HepG2 (cell line): Measurements from ENCODE around the gene IFT172. TPM values are rescaled to one million over a fixed set of nuclear protein-coding genes. Genes with fewer than 3 reads are reported as not detected.

ENCODE experiments used
- BCL6 ChIP-seq: IDR thresholded peaks from 2 replicates; pipeline ENCODE4 v1.6.1; 2016; ENCODE audit warnings: missing genetic modification reagents, missing compliant biosample characterization
- KDM4B ChIP-seq: sonication (generic); formaldehyde crosslinking; IDR thresholded peaks from 2 replicates; pipeline ENCODE4 v1.4.0; 2020; ENCODE audit warnings: missing genetic modification reagents
- KMT2B ChIP-seq: IDR thresholded peaks from 2 replicates; pipeline ENCODE4 v1.6.1; 2016; ENCODE audit warnings: missing genetic modification reagents, missing compliant biosample characterization
- MAF1 ChIP-seq: sonication (generic); formaldehyde crosslinking; IDR thresholded peaks from 2 replicates; pipeline ENCODE4 v1.5.0; 2020; ENCODE audit warnings: missing genetic modification reagents, borderline replicate concordance
- MED13 ChIP-seq: sonication (generic); formaldehyde crosslinking; IDR thresholded peaks from 2 replicates; pipeline ENCODE4 v1.5.0; 2020; ENCODE audit warnings: missing genetic modification reagents
- NR1H2 ChIP-seq: sonication (generic); formaldehyde crosslinking; IDR thresholded peaks from 2 replicates; pipeline ENCODE4 v1.8.1; 2022; ENCODE audit warnings: low read depth, missing genetic modification reagents, borderline replicate concordance
- PHF5A ChIP-seq: IDR thresholded peaks from one replicate; pipeline ENCODE4 v1.6.1; 2018; ENCODE audit warnings: low read depth, missing genetic modification reagents; ENCODE audit not compliant: unreplicated experiment
- SKI ChIP-seq: fragments of 450-650 bp; IDR thresholded peaks from one replicate; pipeline ENCODE4 v1.6.1; 2018; ENCODE audit warnings: mild to moderate bottlenecking; ENCODE audit not compliant: partially characterized antibody
- TAF1 ChIP-seq: sonication (generic); formaldehyde crosslinking; IDR thresholded peaks from 2 replicates; pipeline ENCODE4 v1.4.0; 2020; ENCODE audit warnings: missing genetic modification reagents
- UBTF ChIP-seq: sonication (generic); formaldehyde crosslinking; IDR thresholded peaks from 2 replicates; pipeline ENCODE4 v1.4.0; 2020; ENCODE audit warnings: mild to moderate bottlenecking, missing genetic modification reagents
- YEATS2 ChIP-seq: sonication (generic); formaldehyde crosslinking; IDR thresholded peaks from 2 replicates; pipeline ENCODE4 v1.4.0; 2020; ENCODE audit warnings: missing genetic modification reagents, borderline replicate concordance
- YY1 ChIP-seq: IDR thresholded peaks from 2 replicates; pipeline ENCODE4 v1.6.1; 2011; ENCODE audit warnings: low read length, low read depth, moderate library complexity, mild to moderate bottlenecking; ENCODE audit not compliant: insufficient read depth, insufficient replicate concordance
- ZBTB38 ChIP-seq: sonication (generic); formaldehyde crosslinking; IDR thresholded peaks from 2 replicates; pipeline ENCODE4 v1.5.1; 2020; ENCODE audit warnings: mild to moderate bottlenecking, missing genetic modification reagents
- ZFP36L2 ChIP-seq: sonication (generic); formaldehyde crosslinking; IDR thresholded peaks from 2 replicates; pipeline ENCODE4 v1.4.0; 2020; ENCODE audit warnings: missing genetic modification reagents
- ZFP91 ChIP-seq: sonication (generic); formaldehyde crosslinking; IDR thresholded peaks from 2 replicates; pipeline ENCODE4 v1.9.0; 2022; ENCODE audit warnings: missing genetic modification reagents, mild to moderate bottlenecking, borderline replicate concordance
- ZGPAT ChIP-seq: IDR thresholded peaks from 2 replicates; pipeline ENCODE4 v1.6.1; 2016; ENCODE audit warnings: mild to moderate bottlenecking
- ZNF274 ChIP-seq: sonication (generic); formaldehyde crosslinking; IDR thresholded peaks from 2 replicates; pipeline ENCODE4 v1.5.1; 2020; ENCODE audit warnings: mild to moderate bottlenecking, missing genetic modification reagents
- ZNF333 ChIP-seq: sonication (generic); formaldehyde crosslinking; IDR thresholded peaks from 2 replicates; pipeline ENCODE4 v1.4.0; 2020; ENCODE audit warnings: mild to moderate bottlenecking, missing genetic modification reagents, borderline replicate concordance
- ZNF468 ChIP-seq: sonication (generic); formaldehyde crosslinking; IDR thresholded peaks from 2 replicates; pipeline ENCODE4 v1.8.0; 2022; ENCODE audit warnings: mild to moderate bottlenecking, moderate library complexity, missing genetic modification reagents
- ZNF572 ChIP-seq: sonication (generic); formaldehyde crosslinking; IDR thresholded peaks from 2 replicates; pipeline ENCODE4 v1.5.1; 2020; ENCODE audit warnings: mild to moderate bottlenecking, missing genetic modification reagents
- polyA plus RNA-seq, 8 experiments: library from polyadenylated mRNA; depleted of rRNA in 3 of 8; stranded (reverse) in 7 of 8; unstranded in 1 of 8; fragments of >200 nt; fragmentation: Illumina TruSeq in 4 of 8; extraction: Trizol in 4 of 8; gene quantifications; 2 replicates each; pipeline versions ENCODE4 v1.2.1 to v1.2.3, GENCODE V29; 2011 to 2016; ENCODE audit warnings: low read depth in 4 of 8, missing spikeins in 1 of 8, mixed read lengths in 1 of 8; ENCODE audit not compliant: insufficient read depth in 1 of 8
- total RNA-seq, 5 experiments: library from RNA; depleted of rRNA; stranded (reverse); fragments of >200 nt; fragmentation: Illumina TruSeq; extraction: Trizol; gene quantifications; 2 replicates each; pipeline ENCODE4 v1.2.3, GENCODE V29; 2016; ENCODE audit warnings: low read depth in 1 of 5

IFT172 gene
- total and polyA plus RNA-seq, 2 of the 13 experiments (the other 11 are each of a cell fraction or from before 2014, with no cell fraction given) = 21.6 to 35.7 TPM

- peak; percentile 93 for TF ChIP-seq TAF1 (CRISPR knock-in tag)
- 0 out of 2 replicates have a peak, but pooled peaks have one; percentile 45 for TF ChIP-seq MED13 (CRISPR knock-in tag)
- peak; percentile 42; the same call in 1 of the 2 replicates for TF ChIP-seq KDM4B
- TF ChIP-seq ZGPAT (CRISPR knock-in tag) = peak; percentile 82
- peak; percentile 94 for TF ChIP-seq UBTF (CRISPR knock-in tag)
- peak; percentile 97 for TF ChIP-seq ZNF274
- TF ChIP-seq ZNF572 (CRISPR knock-in tag) = 0 out of 2 replicates have a peak, but pooled peaks have one; percentile 88
- 0 out of 2 replicates have a peak, but pooled peaks have one; percentile 36 for TF ChIP-seq YEATS2 (CRISPR knock-in tag)
- TF ChIP-seq ZNF333 (CRISPR knock-in tag) = peak; percentile 89; the same call in 1 of the 2 replicates
- peak; percentile 51; the same call in 1 of the 2 replicates for TF ChIP-seq ZNF468
- peak; percentile 60; the same call in 1 of the 2 replicates for TF ChIP-seq ZBTB38 (CRISPR knock-in tag)
- no peak for TF ChIP-seq PHF5A (CRISPR knock-in tag)
- TF ChIP-seq KMT2B (CRISPR knock-in tag) = peak; percentile 84
- peak; percentile 85 for TF ChIP-seq ZFP91
- TF ChIP-seq ZFP36L2 (CRISPR knock-in tag) = no peak
- TF ChIP-seq NR1H2 = no peak
- peak; percentile 76; the same call in 1 of the 2 replicates for TF ChIP-seq MAF1
- peak; percentile 71 for TF ChIP-seq BCL6 (CRISPR knock-in tag)
- TF ChIP-seq SKI = peak; percentile 63
- TF ChIP-seq YY1 = peak; percentile 90
These were observed 61.1 kb downstream of the IFT172 start, which contains the start of gene NRBP1 (continued) for GRCh38 chr2:27428213-27428977.
